ENCODE measurements around the gene FTO.

The FTO gene

GRCh38 chr16:53998024-53998810 lies 294.3 kb downstream of the FTO start:
- DNase-seq = no peak

DNA sequence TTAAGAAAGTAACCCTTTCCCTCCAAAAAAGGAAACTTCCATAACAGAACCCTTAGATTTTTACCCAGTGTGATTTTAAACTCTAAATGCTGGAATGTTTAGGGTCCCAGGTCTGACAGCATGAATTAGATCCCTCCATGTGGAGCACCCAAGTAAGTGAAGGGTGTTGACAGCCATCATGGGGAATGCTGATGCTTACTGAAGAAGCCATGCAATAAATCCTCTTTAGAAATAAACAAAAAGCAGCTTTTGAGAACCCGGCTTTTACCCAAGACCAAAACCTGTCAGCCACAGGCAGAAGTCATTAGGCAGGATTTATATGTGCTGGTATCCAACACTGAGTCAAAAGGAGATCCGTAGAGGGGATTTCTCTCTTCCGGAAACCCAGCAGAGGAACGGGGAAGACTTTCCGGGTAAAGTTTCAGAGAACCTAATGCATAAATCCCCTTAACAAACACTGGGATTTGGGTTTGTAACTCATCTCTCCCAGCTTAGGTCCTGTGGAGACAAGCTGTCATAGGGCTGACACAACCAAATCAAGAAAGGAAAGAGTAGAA lies 295.1 kb downstream of the FTO start:
- no peak for DNase-seq

DNA sequence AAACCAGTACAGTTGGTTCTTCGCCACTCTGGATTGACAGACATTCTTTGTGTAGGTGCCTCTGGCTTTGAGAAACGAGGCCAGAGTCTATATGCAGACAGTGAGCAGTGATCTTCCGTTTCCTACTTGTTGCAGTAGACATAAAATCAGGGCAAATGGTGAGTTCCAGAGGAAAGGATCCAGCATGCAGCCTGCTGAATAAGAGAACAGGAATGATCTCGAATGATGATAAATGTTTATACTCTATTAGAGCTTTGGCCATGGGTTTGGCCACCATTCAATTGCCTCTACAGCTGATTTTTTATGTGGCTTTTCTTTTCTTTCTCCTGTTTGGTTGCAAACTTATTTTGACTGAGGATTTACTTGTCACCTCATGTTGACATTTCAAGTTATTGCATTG lies 295.9 kb downstream of the FTO start:
- DNase-seq = no peak

- DNase-seq = no peak
Observed at GRCh38 chr16:54000361-54000760, 296.4 kb downstream of the FTO start.

- DNase-seq = no peak
Observed at GRCh38 chr16:54006693-54007092, 302.7 kb downstream of the FTO start.

GRCh38 chr16:54007504-54007903 lies 303.5 kb downstream of the FTO start:
- DNase-seq = no peak

GRCh38 chr16:54009464-54010176 lies 305.7 kb downstream of the FTO start:
- no peak for DNase-seq

DNA sequence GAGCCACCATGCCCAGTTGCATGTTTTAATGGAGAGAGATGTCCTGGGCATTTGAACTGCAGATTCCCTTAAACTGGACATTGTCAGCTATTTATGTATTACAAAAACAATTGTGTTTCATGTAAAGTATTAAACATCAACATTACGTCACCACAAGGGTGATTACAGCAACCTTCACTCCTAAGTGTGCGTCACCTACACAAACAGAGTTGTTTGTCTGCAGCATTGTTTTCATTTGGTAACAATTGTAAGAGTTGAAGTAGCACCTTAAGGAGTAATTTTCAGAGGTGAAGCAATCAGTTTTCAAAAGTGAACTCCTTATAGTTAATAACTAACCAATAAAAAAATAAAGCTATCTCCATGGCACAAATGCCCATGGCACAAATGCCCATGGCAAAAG lies 311.2 kb downstream of the FTO start:
- no peak for DNase-seq

DNA sequence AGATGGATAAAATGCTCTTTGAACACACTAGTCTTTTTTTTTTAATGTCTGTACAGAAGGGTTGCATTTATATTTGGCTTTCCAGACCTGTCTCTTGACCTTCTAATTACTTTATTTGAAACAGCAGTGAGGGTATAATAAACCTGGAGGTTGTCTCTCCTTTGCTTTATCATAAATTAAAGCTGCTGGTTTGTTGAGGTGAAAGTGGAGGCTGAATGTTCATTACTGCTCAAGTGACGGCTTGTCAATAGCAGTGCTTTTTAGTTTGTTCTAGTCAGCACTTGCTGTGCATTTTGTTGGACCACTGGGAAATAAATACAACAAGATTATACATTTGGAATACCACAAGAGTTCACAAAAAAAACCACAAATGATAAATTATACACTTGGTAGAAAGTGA lies 318.4 kb downstream of the FTO start:
- no peak for DNase-seq

DNA sequence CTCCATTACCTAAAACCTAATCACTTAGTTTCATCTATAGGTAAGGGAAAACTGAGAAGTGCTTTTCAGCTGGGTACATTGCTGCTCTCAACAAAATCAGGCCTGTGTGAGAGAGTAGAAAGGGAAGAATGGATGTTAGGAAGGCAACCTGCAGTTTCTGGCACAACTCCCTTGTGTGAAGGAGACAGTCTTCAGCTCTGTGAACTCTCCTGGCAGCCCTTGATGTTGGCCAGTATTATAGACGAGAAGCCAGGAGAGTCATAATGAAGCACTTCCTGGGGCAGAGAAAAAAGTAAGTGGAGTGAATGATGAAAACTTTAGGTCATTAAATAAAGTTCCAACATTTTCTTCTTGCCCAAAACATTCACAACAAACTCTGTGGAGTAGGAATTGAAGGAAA lies 322.5 kb downstream of the FTO start:
- DNase-seq = peak in 7 of 56 donors; percentile 3 to 24 (median 19)

- DNase-seq = no peak
Observed at GRCh38 chr16:54027062-54027461, 323.1 kb downstream of the FTO start.

GRCh38 chr16:54027558-54027957 lies 323.6 kb downstream of the FTO start:
- DNase-seq = no peak

- DNase-seq = no peak
Observed at GRCh38 chr16:54027995-54028394, 324.0 kb downstream of the FTO start.

GRCh38 chr16:54030451-54030850 lies 326.5 kb downstream of the FTO start:
- no peak for DNase-seq

DNA sequence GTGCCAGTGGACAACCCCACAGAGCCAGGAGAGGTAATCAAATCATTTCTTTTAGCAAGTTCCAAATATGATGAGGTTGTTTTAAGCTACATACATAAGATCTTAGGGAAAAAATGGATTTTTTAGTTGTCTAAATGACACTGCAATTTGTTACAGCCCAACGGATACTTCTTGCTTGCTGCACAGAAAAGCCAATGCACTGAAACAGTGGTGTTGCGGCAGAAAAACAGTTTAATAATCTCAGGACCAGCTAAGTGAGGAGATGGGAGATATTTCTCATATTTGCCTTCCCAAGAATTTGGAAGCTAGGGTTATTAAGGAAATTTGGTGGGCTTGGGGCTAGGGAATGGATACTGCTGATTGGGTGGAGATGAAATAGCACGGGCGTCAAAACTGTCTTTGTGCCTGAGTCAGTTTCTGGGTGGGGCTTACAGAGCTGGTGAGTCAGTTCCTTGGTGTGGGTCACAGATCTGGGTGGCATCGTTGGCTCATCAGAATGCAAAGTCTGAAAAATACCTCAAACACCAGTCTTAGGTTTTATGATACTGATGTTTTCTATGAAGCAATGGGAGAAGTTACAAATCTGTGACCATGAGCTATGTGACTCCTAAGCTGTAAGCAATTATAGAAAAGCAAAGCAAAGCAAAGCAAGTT lies 327.3 kb downstream of the FTO start:
- no peak for DNase-seq

GRCh38 chr16:54033747-54034146 lies 329.8 kb downstream of the FTO start:
- DNase-seq = no peak

DNA sequence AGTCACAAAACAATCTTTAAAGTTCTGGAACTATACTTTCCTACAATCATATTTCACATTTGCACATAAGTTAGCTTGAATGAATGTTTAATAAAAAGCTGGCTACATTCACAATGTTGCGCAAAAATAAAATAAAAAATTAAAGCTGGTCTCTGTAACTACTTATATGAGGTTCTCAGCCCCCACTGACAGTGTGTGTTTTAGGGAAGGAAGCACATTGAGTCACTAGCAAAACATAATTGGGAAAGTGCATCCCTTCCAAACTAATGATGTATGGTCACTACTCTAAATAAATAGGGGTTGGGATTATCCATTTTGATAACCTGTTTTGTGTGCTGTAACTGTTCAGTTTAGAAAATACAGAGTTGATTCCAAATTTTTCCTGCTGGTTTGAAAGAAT lies 330.7 kb downstream of the FTO start:
- no peak for DNase-seq

GRCh38 chr16:54040480-54040879 lies 336.5 kb downstream of the FTO start:
- no peak for DNase-seq

DNA sequence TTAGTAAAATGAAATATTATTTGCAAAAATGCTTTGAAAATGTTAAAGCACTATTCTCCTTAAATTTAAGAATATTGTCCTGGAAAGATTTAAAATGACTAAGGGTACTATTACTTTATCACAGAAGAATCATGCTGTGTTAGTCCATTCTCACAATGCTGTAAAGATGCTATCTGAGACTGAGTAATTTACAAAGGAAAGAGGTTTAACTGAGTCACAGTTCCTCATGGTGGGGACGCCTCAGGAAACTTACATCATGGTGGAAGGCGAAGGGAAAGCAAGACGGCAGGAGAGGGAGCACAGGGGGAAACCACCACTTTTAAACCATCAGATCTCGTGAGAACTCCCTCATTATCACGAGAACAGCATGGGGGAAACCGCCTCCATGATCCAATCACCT lies 337.0 kb downstream of the FTO start:
- DNase-seq = no peak

GRCh38 chr16:54048586-54049495 lies 344.9 kb downstream of the FTO start:
- DNase-seq = no peak
